Measurements from ENCODE around the gene DPF3. TPM values are rescaled to one million over a fixed set of nuclear protein-coding genes. Genes with fewer than 3 reads are reported as not detected.

The DPF3 gene
- total and polyA plus RNA-seq, 9 of the 15 experiments (the other 6 are each of a cell fraction or from before 2014, with no cell fraction given) = 0.21 to 4.9 (median 1.2) TPM

GRCh38 chr14:72818998-72819397, 74.9 kb downstream of the DPF3 start:
- intact Hi-C loops (cut with micrococcal nuclease) (loop anchor here (5.0 kb wide), 1 partner anchor 302 kb away; no protein-coding TSS in a partner anchor), in situ Hi-C loops (cut with MboI) (no loop called here)
- POLR2A ChIA-PET = interaction anchor here (0.6 kb wide), 1 partner anchor 33 kb away, joined by 4 read pairs; no protein-coding TSS in a partner anchor
- Histone ChIP-seq H3K4me1 (replicated peaks in 1 of 2; ENCODE audit: control insufficient read depth in 2 of 2, insufficient read depth in 2 of 2, low read length in 2 of 2) (peaks cover 10 to 14% of the 10 kb centered on the region in 2 experiments; a peak in 3 of 5 replicates), H3K4me2 (ENCODE audit: insufficient read depth, low read length) (no peak overlapping the region), H3K9me3 (replicated peaks; ENCODE audit: control insufficient read depth, insufficient read depth, low read depth, low read length) (no peaks in the 10 kb centered on the region), H3K27me3 (ENCODE audit: control insufficient read depth in 2 of 2, insufficient read depth in 2 of 2, low read length in 2 of 2) (peaks cover 0 to under 1% of the 10 kb centered on the region in 2 experiments; a peak in 1 of 5 replicates), H2AFZ (ENCODE audit: low read depth, low read length) (no peak overlapping the region), H3K9me1 (ENCODE audit: control insufficient read depth, insufficient read depth, low read length) (no peaks in the 10 kb centered on the region), H3K9ac (ENCODE audit: insufficient read depth in 1 of 2, low read depth in 2 of 2, low read length in 2 of 2) (no peak overlapping the region), H4K20me1 (replicated peaks; ENCODE audit: control insufficient read depth, insufficient read depth, low read length) (peaks cover 4% of the 10 kb centered on the region; the same call in 1 of the 2 replicates), H3K36me3 (ENCODE audit: control insufficient read depth, insufficient read depth, low read length) (no peaks in the 10 kb centered on the region), H3K27ac (ENCODE audit: extremely low read depth, low read depth, low read length) (no peak overlapping the region), H3K79me2 (ENCODE audit: control insufficient read depth, insufficient read depth, low read length) (no peaks in the 10 kb centered on the region), H3K4me3 (no peak overlapping the region)
- CTCF ChIA-PET (ENCODE audit: low intra/inter-chr PET ratio) = interaction anchor here (1.1 kb wide), 1 partner anchor 302 kb away, joined by 4 read pairs; no protein-coding TSS in a partner anchor
- no TSS peak for BruUV-seq (replicated peaks)
- DNase-seq (ENCODE audit: extremely low read depth in 1 of 4, low spot score in 3 of 4) (peak in 1 of 4 experiments; percentile 10), ATAC-seq (0 out of 3 replicates have a peak, but pooled peaks have one; percentile 45), FAIRE-seq (no peak)
- WGBS (ENCODE audit: insufficient coverage, low coverage, missing lambda C conversion rate) = 4% methylated on average over 3 of the region's 3 CpGs
- peak in 1 of 2 experiments; percentile 47; a peak in 2 of 4 replicates for TF ChIP-seq RAD21 (CRISPR knock-in tag; conservative IDR thresholded peaks at IDR 0.05 in 1 of 2, IDR thresholded peaks at IDR 0.05 in 1 of 2)
- peak; percentile 16 to 37 (median 19); a peak in 3 of 6 replicates for TF ChIP-seq CTCF (IDR thresholded peaks at IDR 0.05 in 2 of 3, conservative IDR thresholded peaks at IDR 0.05 in 1 of 3; ENCODE audit: insufficient read depth in 2 of 3, low read depth in 1 of 3, low read length in 3 of 3)
- no peak for TF ChIP-seq SRSF7 (optimal IDR thresholded peaks at IDR 0.05; ENCODE audit: low read depth, low read length)
- TF ChIP-seq REST (IDR thresholded peaks at IDR 0.05; ENCODE audit: borderline replicate concordance) = peak; percentile 28; the same call in 1 of the 2 replicates
- no peak for TF ChIP-seq REST (CRISPR knock-in tag; IDR thresholded peaks at IDR 0.05; ENCODE audit: low read depth)

Data from K562 (cell line).